HepG2 (cell line): ENCODE measurements around the gene SYPL1. TPM values are rescaled to one million over a fixed set of nuclear protein-coding genes. Genes with fewer than 3 reads are reported as not detected.

Source experiments
- AGO2 ChIP-seq: fragments of 200-400 bp; formaldehyde crosslinking; optimal IDR thresholded peaks from 2 replicates; pipeline ENCODE3; 2017; ENCODE audit warnings: mild to moderate bottlenecking, low read depth, low read length, moderate library complexity
- CEBPG ChIP-seq: IDR thresholded peaks from 2 replicates; pipeline ENCODE4 v1.6.1; 2016
- HNF4A ChIP-seq: sonication (generic); formaldehyde crosslinking; IDR thresholded peaks from 2 replicates; pipeline ENCODE4 v1.4.0; 2020; ENCODE audit warnings: missing genetic modification reagents
- IRF2 ChIP-seq: IDR thresholded peaks from 2 replicates; pipeline ENCODE4 v1.6.1; 2018; ENCODE audit warnings: missing genetic modification reagents, missing compliant biosample characterization
- MEIS1 ChIP-seq: sonication (generic); formaldehyde crosslinking; IDR thresholded peaks from 2 replicates; pipeline ENCODE4 v1.9.0; 2021; ENCODE audit warnings: mild to moderate bottlenecking, missing genetic modification reagents, moderate library complexity, borderline replicate concordance
- RARG ChIP-seq: sonication (generic); formaldehyde crosslinking; IDR thresholded peaks from 2 replicates; pipeline ENCODE4 v1.4.0; 2020; ENCODE audit warnings: low read depth, mild to moderate bottlenecking, missing genetic modification reagents
- SRF ChIP-seq: IDR thresholded peaks from 2 replicates; pipeline ENCODE4 v1.6.1; 2011; ENCODE audit warnings: mild to moderate bottlenecking, low read depth, low read length, moderate library complexity
- TEAD3 ChIP-seq: optimal IDR thresholded peaks from 2 replicates; pipeline ENCODE3; 2016; ENCODE audit warnings: borderline replicate concordance
- ZC3H4 ChIP-seq: sonication (generic); formaldehyde crosslinking; IDR thresholded peaks from 2 replicates; pipeline ENCODE4 v1.4.0; 2020; ENCODE audit warnings: missing genetic modification reagents, borderline replicate concordance
- ZNF292 ChIP-seq: sonication (generic); formaldehyde crosslinking; IDR thresholded peaks from 2 replicates; pipeline ENCODE4 v1.8.1; 2022; ENCODE audit warnings: mild to moderate bottlenecking, low read depth, missing genetic modification reagents, borderline replicate concordance
- ZNF33A ChIP-seq: sonication (generic); formaldehyde crosslinking; IDR thresholded peaks from 2 replicates; pipeline ENCODE4 v1.5.1; 2020; ENCODE audit warnings: missing genetic modification reagents, mild to moderate bottlenecking, moderate library complexity, borderline replicate concordance
- ZNF567 ChIP-seq: sonication (generic); formaldehyde crosslinking; IDR thresholded peaks from 2 replicates; pipeline ENCODE4 v1.8.1; 2023; ENCODE audit warnings: mild to moderate bottlenecking, missing genetic modification reagents, borderline replicate concordance
- ZNF780A ChIP-seq: sonication (generic); formaldehyde crosslinking; IDR thresholded peaks from 2 replicates; pipeline ENCODE4 v1.8.0; 2022; ENCODE audit warnings: mild to moderate bottlenecking, missing genetic modification reagents, moderate library complexity
- polyA plus RNA-seq, 8 experiments: library from polyadenylated mRNA; depleted of rRNA in 3 of 8; stranded (reverse) in 7 of 8; unstranded in 1 of 8; fragments of >200 nt; fragmentation: Illumina TruSeq in 4 of 8; extraction: Trizol in 4 of 8; gene quantifications; 2 replicates each; pipeline versions ENCODE4 v1.2.1 to v1.2.3, GENCODE V29; 2011 to 2016; ENCODE audit warnings: low read depth in 4 of 8, missing spikeins in 1 of 8, mixed read lengths in 1 of 8; ENCODE audit not compliant: insufficient read depth in 1 of 8
- total RNA-seq, 5 experiments: library from RNA; depleted of rRNA; stranded (reverse); fragments of >200 nt; fragmentation: Illumina TruSeq; extraction: Trizol; gene quantifications; 2 replicates each; pipeline ENCODE4 v1.2.3, GENCODE V29; 2016; ENCODE audit warnings: low read depth in 1 of 5
- TF ChIP-seq, protein P1 (sequence below): sonication (generic); formaldehyde crosslinking; conservative IDR thresholded peaks from 2 replicates; pipeline ENCODE4 v1.4.0; 2020; ENCODE audit warnings: mild to moderate bottlenecking, missing genetic modification reagents, moderate library complexity
- TF ChIP-seq, protein P2 (sequence below): sonication (generic); formaldehyde crosslinking; IDR thresholded peaks from 2 replicates; pipeline ENCODE4 v1.5.0; 2020; ENCODE audit warnings: mild to moderate bottlenecking, missing genetic modification reagents, borderline replicate concordance

The SYPL1 gene
- total and polyA plus RNA-seq, 2 of the 13 experiments (the other 11 are each of a cell fraction or from before 2014, with no cell fraction given): 27.5 to 40.2 TPM

DNA sequence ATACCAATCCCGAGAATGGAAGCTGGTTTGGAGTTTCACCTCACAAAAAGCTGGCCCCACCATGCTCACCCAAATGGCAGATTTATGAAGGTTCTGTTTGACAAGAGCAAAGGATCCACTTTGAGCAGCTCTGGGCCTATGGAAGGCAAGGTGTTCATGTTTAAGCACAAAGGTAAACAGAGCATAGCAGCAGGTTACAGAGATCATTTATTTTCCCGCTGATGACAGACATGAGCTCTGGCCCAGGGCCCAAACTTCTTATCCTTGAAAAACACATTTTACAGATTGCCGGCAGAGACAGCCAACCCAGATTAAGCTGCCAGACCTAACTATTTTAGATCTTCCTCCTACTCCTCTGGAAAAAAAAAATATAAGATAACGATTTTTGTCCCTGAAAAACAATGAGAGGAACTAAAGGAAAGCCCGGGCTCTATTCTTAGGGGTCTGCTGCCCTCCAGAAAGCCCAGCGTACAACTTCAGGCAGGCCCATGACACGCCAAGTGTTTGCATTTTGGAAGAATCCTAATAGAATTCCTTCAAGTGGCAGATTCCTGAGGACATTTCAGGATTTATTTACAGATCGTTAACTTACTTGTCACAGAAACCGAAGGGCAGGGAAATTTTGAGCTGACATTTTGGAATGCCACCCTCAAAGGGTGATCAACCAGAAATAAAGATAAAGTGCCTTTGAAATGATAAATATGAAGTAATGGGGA, 40.0 kb downstream of the SYPL1 start (continued):
- TF ChIP-seq, protein P1, sequence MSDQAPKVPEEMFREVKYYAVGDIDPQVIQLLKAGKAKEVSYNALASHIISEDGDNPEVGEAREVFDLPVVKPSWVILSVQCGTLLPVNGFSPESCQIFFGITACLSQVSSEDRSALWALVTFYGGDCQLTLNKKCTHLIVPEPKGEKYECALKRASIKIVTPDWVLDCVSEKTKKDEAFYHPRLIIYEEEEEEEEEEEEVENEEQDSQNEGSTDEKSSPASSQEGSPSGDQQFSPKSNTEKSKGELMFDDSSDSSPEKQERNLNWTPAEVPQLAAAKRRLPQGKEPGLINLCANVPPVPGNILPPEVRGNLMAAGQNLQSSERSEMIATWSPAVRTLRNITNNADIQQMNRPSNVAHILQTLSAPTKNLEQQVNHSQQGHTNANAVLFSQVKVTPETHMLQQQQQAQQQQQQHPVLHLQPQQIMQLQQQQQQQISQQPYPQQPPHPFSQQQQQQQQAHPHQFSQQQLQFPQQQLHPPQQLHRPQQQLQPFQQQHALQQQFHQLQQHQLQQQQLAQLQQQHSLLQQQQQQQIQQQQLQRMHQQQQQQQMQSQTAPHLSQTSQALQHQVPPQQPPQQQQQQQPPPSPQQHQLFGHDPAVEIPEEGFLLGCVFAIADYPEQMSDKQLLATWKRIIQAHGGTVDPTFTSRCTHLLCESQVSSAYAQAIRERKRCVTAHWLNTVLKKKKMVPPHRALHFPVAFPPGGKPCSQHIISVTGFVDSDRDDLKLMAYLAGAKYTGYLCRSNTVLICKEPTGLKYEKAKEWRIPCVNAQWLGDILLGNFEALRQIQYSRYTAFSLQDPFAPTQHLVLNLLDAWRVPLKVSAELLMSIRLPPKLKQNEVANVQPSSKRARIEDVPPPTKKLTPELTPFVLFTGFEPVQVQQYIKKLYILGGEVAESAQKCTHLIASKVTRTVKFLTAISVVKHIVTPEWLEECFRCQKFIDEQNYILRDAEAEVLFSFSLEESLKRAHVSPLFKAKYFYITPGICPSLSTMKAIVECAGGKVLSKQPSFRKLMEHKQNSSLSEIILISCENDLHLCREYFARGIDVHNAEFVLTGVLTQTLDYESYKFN (CRISPR knock-in tag): peak; percentile 83
- peak; percentile 80 for TF ChIP-seq HNF4A
- no peak for TF ChIP-seq RARG (CRISPR knock-in tag)
- TF ChIP-seq ZNF292 (CRISPR knock-in tag): peak; percentile 75; the same call in 1 of the 2 replicates
- no peak for TF ChIP-seq ZNF33A (CRISPR knock-in tag)
- 0 out of 2 replicates have a peak, but pooled peaks have one; percentile 3 for TF ChIP-seq CEBPG (CRISPR knock-in tag)
- TF ChIP-seq ZNF567 (CRISPR knock-in tag): no peak
- TF ChIP-seq SRF: no peak
- TF ChIP-seq ZNF780A (CRISPR knock-in tag): no peak
- peak; percentile 29; the same call in 1 of the 2 replicates for TF ChIP-seq IRF2 (CRISPR knock-in tag)
- TF ChIP-seq MEIS1: peak; percentile 94; the same call in 1 of the 2 replicates
- no peak for TF ChIP-seq ZC3H4 (CRISPR knock-in tag)
- TF ChIP-seq, protein P2, sequence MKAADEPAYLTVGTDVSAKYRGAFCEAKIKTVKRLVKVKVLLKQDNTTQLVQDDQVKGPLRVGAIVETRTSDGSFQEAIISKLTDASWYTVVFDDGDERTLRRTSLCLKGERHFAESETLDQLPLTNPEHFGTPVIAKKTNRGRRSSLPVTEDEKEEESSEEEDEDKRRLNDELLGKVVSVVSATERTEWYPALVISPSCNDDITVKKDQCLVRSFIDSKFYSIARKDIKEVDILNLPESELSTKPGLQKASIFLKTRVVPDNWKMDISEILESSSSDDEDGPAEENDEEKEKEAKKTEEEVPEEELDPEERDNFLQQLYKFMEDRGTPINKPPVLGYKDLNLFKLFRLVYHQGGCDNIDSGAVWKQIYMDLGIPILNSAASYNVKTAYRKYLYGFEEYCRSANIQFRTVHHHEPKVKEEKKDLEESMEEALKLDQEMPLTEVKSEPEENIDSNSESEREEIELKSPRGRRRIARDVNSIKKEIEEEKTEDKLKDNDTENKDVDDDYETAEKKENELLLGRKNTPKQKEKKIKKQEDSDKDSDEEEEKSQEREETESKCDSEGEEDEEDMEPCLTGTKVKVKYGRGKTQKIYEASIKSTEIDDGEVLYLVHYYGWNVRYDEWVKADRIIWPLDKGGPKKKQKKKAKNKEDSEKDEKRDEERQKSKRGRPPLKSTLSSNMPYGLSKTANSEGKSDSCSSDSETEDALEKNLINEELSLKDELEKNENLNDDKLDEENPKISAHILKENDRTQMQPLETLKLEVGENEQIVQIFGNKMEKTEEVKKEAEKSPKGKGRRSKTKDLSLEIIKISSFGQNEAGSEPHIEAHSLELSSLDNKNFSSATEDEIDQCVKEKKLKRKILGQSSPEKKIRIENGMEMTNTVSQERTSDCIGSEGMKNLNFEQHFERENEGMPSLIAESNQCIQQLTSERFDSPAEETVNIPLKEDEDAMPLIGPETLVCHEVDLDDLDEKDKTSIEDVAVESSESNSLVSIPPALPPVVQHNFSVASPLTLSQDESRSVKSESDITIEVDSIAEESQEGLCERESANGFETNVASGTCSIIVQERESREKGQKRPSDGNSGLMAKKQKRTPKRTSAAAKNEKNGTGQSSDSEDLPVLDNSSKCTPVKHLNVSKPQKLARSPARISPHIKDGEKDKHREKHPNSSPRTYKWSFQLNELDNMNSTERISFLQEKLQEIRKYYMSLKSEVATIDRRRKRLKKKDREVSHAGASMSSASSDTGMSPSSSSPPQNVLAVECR (CRISPR knock-in tag): peak; percentile 28; the same call in 1 of the 2 replicates
- TF ChIP-seq TEAD3: peak; percentile 72
- TF ChIP-seq AGO2: no peak
